H9 (cell line): ENCODE results near the gene CCDC59. TPM values are rescaled to one million over a fixed set of nuclear protein-coding genes. Genes with fewer than 3 reads are reported as not detected.

Experiments used
- DNase-seq: peaks from one replicate; pipeline ENCODE4 v3.0.0-alpha.2; 2017
- H2AFZ ChIP-seq: one replicate; pipeline ENCODE4 v1.6.1; 2013; ENCODE audit warnings: mild to moderate bottlenecking, low read length, control low read depth, moderate library complexity
- H2AK5ac ChIP-seq: 2 replicates; pipeline ENCODE4 v1.6.1; 2013; ENCODE audit warnings: low read length, control low read depth, mixed read lengths; ENCODE audit not compliant: insufficient read length
- H2BK120ac ChIP-seq: one replicate; pipeline ENCODE4 v1.6.1; 2013; ENCODE audit warnings: low read depth, mild to moderate bottlenecking, low read length, control low read depth, inconsistent platforms; ENCODE audit not compliant: poor library complexity, severe bottlenecking
- H2BK12ac ChIP-seq: 2 replicates; pipeline ENCODE4 v1.6.1; 2013; ENCODE audit warnings: low read length, control low read depth, mixed read lengths, low read depth; ENCODE audit not compliant: insufficient read length
- H2BK15ac ChIP-seq: 2 replicates; pipeline ENCODE4 v1.6.1; 2013; ENCODE audit warnings: low read depth, low read length, control low read depth
- H2BK20ac ChIP-seq: one replicate; pipeline ENCODE4 v1.6.1; 2013; ENCODE audit warnings: low read depth, mild to moderate bottlenecking, low read length, control low read depth, inconsistent platforms; ENCODE audit not compliant: poor library complexity, severe bottlenecking
- H2BK5ac ChIP-seq: 2 replicates; pipeline ENCODE4 v1.6.1; 2013; ENCODE audit warnings: low read length, control low read depth, mixed read lengths; ENCODE audit not compliant: insufficient read length
- H3K14ac ChIP-seq: 2 replicates; pipeline ENCODE4 v1.6.1; 2013; ENCODE audit warnings: low read length, control low read depth; ENCODE audit not compliant: insufficient read depth
- H3K18ac ChIP-seq: 2 replicates; pipeline ENCODE4 v1.6.1; 2013; ENCODE audit warnings: low read depth, mild to moderate bottlenecking, mixed read lengths, low read length, control low read depth; ENCODE audit not compliant: insufficient read length
- H3K23ac ChIP-seq: 2 replicates; pipeline ENCODE4 v1.6.1; 2013; ENCODE audit warnings: low read length, control low read depth, mixed read lengths, low read depth; ENCODE audit not compliant: insufficient read length
- H3K23me2 ChIP-seq: 2 replicates; pipeline ENCODE4 v1.6.1; 2013; ENCODE audit warnings: low read depth, mild to moderate bottlenecking, mixed read lengths, low read length, control low read depth; ENCODE audit not compliant: insufficient read length, poor library complexity, severe bottlenecking
- H3K27ac ChIP-seq: 2 replicates; pipeline ENCODE4 v1.5.1; 2013; ENCODE audit warnings: low read length, control low read depth, mixed read lengths, low read depth; ENCODE audit not compliant: insufficient read length
- H3K27me3 ChIP-seq: 2 replicates; pipeline ENCODE4 v1.6.1; 2013; ENCODE audit warnings: low read length, control low read depth, inconsistent platforms; ENCODE audit not compliant: insufficient read depth
- H3K4ac ChIP-seq: 2 replicates; pipeline ENCODE4 v1.6.1; 2013; ENCODE audit warnings: low read depth, mild to moderate bottlenecking, control low read depth, inconsistent platforms, low read length, moderate library complexity
- H3K4me1 ChIP-seq: 2 replicates; pipeline ENCODE4 v1.6.1; 2013; ENCODE audit warnings: low read length, control low read depth, inconsistent platforms; ENCODE audit not compliant: insufficient read depth
- H3K4me2 ChIP-seq: 2 replicates; pipeline ENCODE4 v1.6.1; 2013; ENCODE audit warnings: low read length, control low read depth, mixed read lengths; ENCODE audit not compliant: insufficient read length, insufficient read depth
- H3K56ac ChIP-seq: 2 replicates; pipeline ENCODE4 v1.6.1; 2013; ENCODE audit warnings: low read depth, mild to moderate bottlenecking, mixed read lengths, low read length, control low read depth; ENCODE audit not compliant: insufficient read length
- H3K79me1 ChIP-seq: 2 replicates; pipeline ENCODE4 v1.6.1; 2013; ENCODE audit warnings: low read depth, mild to moderate bottlenecking, moderate library complexity, low read length, control low read depth, inconsistent platforms; ENCODE audit not compliant: insufficient read depth, poor library complexity, severe bottlenecking
- H3K79me2 ChIP-seq: 2 replicates; pipeline ENCODE4 v1.6.1; 2013; ENCODE audit warnings: low read length, control low read depth, inconsistent platforms; ENCODE audit not compliant: insufficient read depth
- H3K9ac ChIP-seq: 2 replicates; pipeline ENCODE4 v1.6.1; 2013; ENCODE audit warnings: low read length, control low read depth, mixed read lengths; ENCODE audit not compliant: insufficient read length; ENCODE audit errors: extremely low read depth
- H3K9me3 ChIP-seq: one replicate; pipeline ENCODE4 v1.6.1; 2013; ENCODE audit warnings: low read depth, low read length, inconsistent platforms; ENCODE audit not compliant: control insufficient read depth
- H3T11ph ChIP-seq: one replicate; pipeline ENCODE4 v1.6.1; 2013; ENCODE audit warnings: mild to moderate bottlenecking, low read length, control low read depth, inconsistent platforms
- H4K20me1 ChIP-seq: one replicate; pipeline ENCODE4 v1.6.1; 2013; ENCODE audit not compliant: control insufficient read depth, insufficient read length, insufficient read depth
- H4K5ac ChIP-seq: 2 replicates; pipeline ENCODE4 v1.6.1; 2013; ENCODE audit warnings: low read depth, mild to moderate bottlenecking, mixed read lengths, low read length, control low read depth; ENCODE audit not compliant: insufficient read length
- H4K8ac ChIP-seq: replicated peaks from 2 replicates; pipeline ENCODE4 v1.6.1; 2013; ENCODE audit warnings: low read length, control low read depth, mixed read lengths, low read depth; ENCODE audit not compliant: insufficient read length
- H4K91ac ChIP-seq: 2 replicates; pipeline ENCODE4 v1.6.1; 2013; ENCODE audit warnings: low read depth, mild to moderate bottlenecking, moderate library complexity, mixed read lengths, low read length, control low read depth; ENCODE audit not compliant: insufficient read length
- H3K27ac Mint-ChIP-seq, 3 experiments: 2 replicates in 2 of 3; 3 replicates in 1 of 3; pipeline ENCODE4 v1.8.0; 2020 to 2021; ENCODE audit warnings: mixed read lengths in 3 of 3, mild to moderate bottlenecking in 1 of 3, moderate library complexity in 1 of 3
- H3K27me3 Mint-ChIP-seq: 2 replicates; pipeline ENCODE4 v1.8.0; 2021; ENCODE audit warnings: low read depth, mild to moderate bottlenecking, moderate library complexity, mixed read lengths
- H3K36me3 Mint-ChIP-seq, 3 experiments: 2 replicates in 2 of 3; 3 replicates in 1 of 3; pipeline ENCODE4 v1.8.0; 2020 to 2021; ENCODE audit warnings: low read depth in 3 of 3, mixed read lengths in 3 of 3; ENCODE audit not compliant: insufficient read depth in 1 of 3
- H3K4me1 Mint-ChIP-seq, 2 experiments: 2 replicates each; pipeline ENCODE4 v1.8.0; 2020; ENCODE audit warnings: mixed read lengths in 2 of 2
- H3K4me3 Mint-ChIP-seq, 2 experiments: 2 replicates in 1 of 2; 3 replicates in 1 of 2; pipeline ENCODE4 v1.8.0; 2020 to 2021; ENCODE audit warnings: mild to moderate bottlenecking in 2 of 2, mixed read lengths in 2 of 2, moderate library complexity in 1 of 2
- H3K9me3 Mint-ChIP-seq, 2 experiments: 2 replicates in 1 of 2; 3 replicates in 1 of 2; pipeline ENCODE4 v1.8.0; 2020; ENCODE audit warnings: mild to moderate bottlenecking in 2 of 2, mixed read lengths in 2 of 2, moderate library complexity in 1 of 2
- CTCF ChIP-seq: fragments of 200-600 bp; sonication (generic); conservative IDR thresholded peaks from 3 replicates; pipeline ENCODE4 v1.8.0; 2021; ENCODE audit warnings: antibody characterized with exemption, mild to moderate bottlenecking
- WGBS: extraction: QIAGEN DNeasy Blood & Tissue Kit; methylation state at CpG from one replicate; pipeline ENCODE4 v1.1.7; 2013; ENCODE audit warnings: missing lambda C conversion rate, low lambda C conversion rate, mixed read lengths; ENCODE audit not compliant: insufficient read length; ENCODE audit errors: extremely low coverage; 5-methylcytosine and 5-hydroxymethylcytosine counted together
- total RNA-seq: library from RNA; stranded (reverse); gene quantifications from 2 replicates; pipeline ENCODE4 v1.2.1, GENCODE V29; 2021

CCDC59 gene
- total RNA-seq, 1 experiment from 2014 or later: 62.2 TPM

GRCh38 chr12:82366197-82366596, 8.0 kb upstream of the CCDC59 start:
- H2BK12ac ChIP-seq: no peak overlapping the region
- H3K56ac ChIP-seq: no peak overlapping the region
- no peak overlapping the region for H2AFZ ChIP-seq
- TF ChIP-seq CTCF: no peak
- H3K4me2 ChIP-seq: no peak overlapping the region
- no peak overlapping the region for H2BK5ac ChIP-seq
- H3K23me2 ChIP-seq: no peaks in the 10 kb centered on the region
- no peak overlapping the region for H3K23ac ChIP-seq
- Mint-ChIP-seq H3K4me1 (peaks cover 11 to 13% of the 10 kb centered on the region in 2 experiments), H3K4me3 (no peak overlapping the region), H3K36me3 (peaks cover 17 to 26% (median 19%) of the 10 kb centered on the region in 3 experiments; a peak in 6 of 7 replicates), H3K27ac (no peak overlapping the region), H3K27me3 (no peaks in the 10 kb centered on the region), H3K9me3 (peaks cover 6 to 12% of the 10 kb centered on the region in 2 experiments; a peak in 3 of 5 replicates)
- no peak overlapping the region for H3K18ac ChIP-seq
- H3K79me1 ChIP-seq: peaks cover 4% of the 10 kb centered on the region
- no CpG with 5 or more reads among the region's 1 CpG for WGBS
- no peak overlapping the region for H4K91ac ChIP-seq
- H2BK120ac ChIP-seq: no peak overlapping the region
- H3K4me1 ChIP-seq: no peaks in the 10 kb centered on the region
- no peaks in the 10 kb centered on the region for H4K20me1 ChIP-seq
- H4K5ac ChIP-seq: no peak overlapping the region
- no peaks in the 10 kb centered on the region for H3K9me3 ChIP-seq
- no peak overlapping the region for H2AK5ac ChIP-seq
- no peak overlapping the region for H3K14ac ChIP-seq
- H3K9ac ChIP-seq: no peak overlapping the region
- no peaks in the 10 kb centered on the region for H3K27me3 ChIP-seq
- no peak for DNase-seq
- H3K4ac ChIP-seq: no peak overlapping the region
- H2BK15ac ChIP-seq: no peak overlapping the region
- no peaks in the 10 kb centered on the region for H3K79me2 ChIP-seq
- no peak overlapping the region for H3K27ac ChIP-seq
- no peak overlapping the region for H2BK20ac ChIP-seq
- no peak overlapping the region for H4K8ac ChIP-seq
- no peak overlapping the region for H3T11ph ChIP-seq
